HepG2 (cell line): ENCODE measurements around the gene UGT1A8.

Experiments used
- DMTF1 ChIP-seq: sonication (generic); formaldehyde crosslinking; IDR thresholded peaks from 2 replicates; pipeline ENCODE4 v1.4.0; 2020; ENCODE audit warnings: mild to moderate bottlenecking, missing genetic modification reagents
- ESRRA ChIP-seq: sonication (generic); formaldehyde crosslinking; IDR thresholded peaks from 2 replicates; pipeline ENCODE4 v1.5.1; 2020; ENCODE audit warnings: mild to moderate bottlenecking, low read depth, missing genetic modification reagents
- FOXM1 ChIP-seq: sonication (generic); formaldehyde crosslinking; IDR thresholded peaks from 2 replicates; pipeline ENCODE4 v1.5.0; 2020; ENCODE audit warnings: missing genetic modification reagents
- NFATC3 ChIP-seq: sonication (generic); formaldehyde crosslinking; IDR thresholded peaks from 2 replicates; pipeline ENCODE4 v1.5.1; 2020; ENCODE audit warnings: mild to moderate bottlenecking, missing genetic modification reagents
- SMAD9 ChIP-seq: sonication (generic); formaldehyde crosslinking; IDR thresholded peaks from 2 replicates; pipeline ENCODE4 v1.5.1; 2020; ENCODE audit warnings: mild to moderate bottlenecking, missing genetic modification reagents
- ZNF616 ChIP-seq: sonication (generic); formaldehyde crosslinking; IDR thresholded peaks from 2 replicates; pipeline ENCODE4 v1.5.0; 2020; ENCODE audit warnings: low read depth, mild to moderate bottlenecking, missing genetic modification reagents
- ZNF740 ChIP-seq: sonication (generic); formaldehyde crosslinking; IDR thresholded peaks from 2 replicates; pipeline ENCODE4 v1.4.0; 2020; ENCODE audit warnings: missing genetic modification reagents

- no peak for TF ChIP-seq NFATC3 (CRISPR knock-in tag)
- TF ChIP-seq FOXM1 (CRISPR knock-in tag) = no peak
- no peak for TF ChIP-seq ZNF740 (CRISPR knock-in tag)
- TF ChIP-seq ZNF616 (CRISPR knock-in tag) = no peak
- TF ChIP-seq DMTF1 (CRISPR knock-in tag) = no peak
- no peak for TF ChIP-seq ESRRA (CRISPR knock-in tag)
- TF ChIP-seq SMAD9 (CRISPR knock-in tag) = no peak
Measured at GRCh38 chr2:233688341-233688740, 70.9 kb downstream of the UGT1A8 start.
